Stomach (tissue), 9 donors: Measurements from ENCODE around the gene FRYL. TPM values are rescaled to one million over a fixed set of nuclear protein-coding genes. Genes with fewer than 3 reads are reported as not detected.

Source experiments
- DNase-seq, 2 donors: peaks; one replicate each; pipeline versions ENCODE4 v3.0.0 to v3.0.0-alpha.2; 2013 to 2019
- H3K27ac ChIP-seq, 5 donors: fragments of 200-600 bp in 4 of 5; sonication (generic) in 4 of 5; one replicate each; pipeline ENCODE4 v1.5.1; 2013 to 2019; ENCODE audit warnings: mild to moderate bottlenecking in 1 of 5, moderate library complexity in 1 of 5
- H3K27me3 ChIP-seq, 3 donors: fragments of 200-600 bp; sonication (generic); one replicate each; pipeline ENCODE4 v1.5.1; 2017 to 2019; ENCODE audit warnings: mixed run types in 1 of 3
- H3K36me3 ChIP-seq, 4 donors: fragments of 200-600 bp; sonication (generic); 1 replicate in 3 of 4; 2 replicates in 1 of 4; pipeline ENCODE4 v1.5.1; 2016 to 2019
- H3K4me1 ChIP-seq, 4 donors: fragments of 200-600 bp; sonication (generic); one replicate each; pipeline ENCODE4 v1.5.1; 2016 to 2019
- H3K4me3 ChIP-seq, 4 donors: fragments of 200-600 bp; sonication (generic) in 3 of 4; one replicate each; pipeline ENCODE4 v1.5.1; 2016 to 2019; ENCODE audit warnings: mild to moderate bottlenecking in 1 of 4
- H3K9me3 ChIP-seq, 4 donors: fragments of 200-600 bp; sonication (generic); one replicate each; pipeline ENCODE4 v1.5.1; 2016 to 2019
- CTCF ChIP-seq, 7 experiments: fragments of 450-650 bp in 4 of 7; fragments of 200-600 bp in 3 of 7; sonication (generic) in 3 of 7; IDR thresholded peaks; one replicate each; pipeline ENCODE4 v1.5.1; 2016 to 2019; ENCODE audit warnings: antibody characterized with exemption in 7 of 7, control low read depth in 2 of 7, mild to moderate bottlenecking in 1 of 7
- EP300 ChIP-seq: sonication (generic); formaldehyde crosslinking; IDR thresholded peaks from one replicate; pipeline ENCODE4 v1.6.1; 2017; ENCODE audit warnings: antibody characterized with exemption
- POLR2A ChIP-seq, 4 donors: fragments of 450-650 bp; IDR thresholded peaks; one replicate each; pipeline ENCODE4 v1.6.1; 2016; ENCODE audit warnings: antibody characterized with exemption in 4 of 4, control low read depth in 2 of 4, mild to moderate bottlenecking in 1 of 4, moderate library complexity in 1 of 4
- POLR2AphosphoS5 ChIP-seq, 3 donors: sonication (generic); formaldehyde crosslinking; IDR thresholded peaks; one replicate each; pipeline ENCODE4 v1.6.1; 2016; ENCODE audit warnings: antibody characterized with exemption in 3 of 3
- WGBS, 5 donors: extraction: QIAGEN DNeasy Blood & Tissue Kit in 3 of 5; methylation state at CpG; one replicate each; pipeline versions ENCODE4 v1.1.5 to v1.1.7; 2013 to 2018; 5-methylcytosine and 5-hydroxymethylcytosine counted together
- intact Hi-C: fragments of 100-400 bp; cut with DNase I; formaldehyde crosslinking; loops from one replicate; pipeline ENCODE4 v1.15.1; 2023; ENCODE audit warnings: low total_unique reads
- polyA plus RNA-seq, 3 donors: library from polyadenylated mRNA; stranded (reverse); fragments of 200-250 nt; gene quantifications; one replicate each; pipeline ENCODE4 v1.2.3, GENCODE V29; 2013
- total RNA-seq, 5 donors: library from RNA; depleted of rRNA; stranded (reverse); fragments of >200 nt; gene quantifications; one replicate each; pipeline versions ENCODE4 v1.1.0 to v1.2.3, GENCODE V29; 2014 to 2016
- donor health status: healthy with polysubstance abuse.
- donor health status: Bipolar disorder and iron deficiency.
- donor health status: healthy.

Gene FRYL
- total and polyA plus RNA-seq, 8 donors, result 6.4 to 697 (median 67.0) TPM

GRCh38 chr4:48635310-48635709, 144.8 kb downstream of the FRYL start:
- TF ChIP-seq POLR2AphosphoS5 (IDR thresholded peaks at IDR 0.05) (no peak), CTCF (IDR thresholded peaks at IDR 0.05) (no peak), POLR2A (IDR thresholded peaks at IDR 0.05) (no peak), EP300 (no peak)
- intact Hi-C loops, result no loop called here
- Histone ChIP-seq H3K36me3 (no peaks in the 10 kb centered on the region), H3K27ac (no peak overlapping the region), H3K4me1 (peaks cover 0 to 32% (median 9%) of the 10 kb centered on the region in 4 donors), H3K9me3 (no peaks in the 10 kb centered on the region), H3K27me3 (no peaks in the 10 kb centered on the region), H3K4me3 (no peak overlapping the region)
- 81 to 91% (median 84%) methylated on average over 3 of the region's 3 CpGs for WGBS, 5 donors
- DNase-seq, result no peak

GRCh38 chr4:48634688-48635308, 145.3 kb downstream of the FRYL start:
- Histone ChIP-seq H3K27ac (no peak overlapping the region), H3K9me3 (no peaks in the 10 kb centered on the region), H3K4me1 (peaks cover 0 to 29% (median 6%) of the 10 kb centered on the region in 4 donors), H3K27me3 (no peaks in the 10 kb centered on the region), H3K36me3 (no peaks in the 10 kb centered on the region), H3K4me3 (no peak overlapping the region)
- intact Hi-C loops, result no loop called here
- TF ChIP-seq POLR2A (IDR thresholded peaks at IDR 0.05) (no peak), POLR2AphosphoS5 (IDR thresholded peaks at IDR 0.05) (no peak), CTCF (IDR thresholded peaks at IDR 0.05) (no peak), EP300 (no peak)
- DNase-seq, result no peak
- WGBS, 5 donors, result 71 to 83% (median 77%) methylated on average over 2 of the region's 2 CpGs

- Histone ChIP-seq H3K4me3 (no peak overlapping the region), H3K9me3 (no peaks in the 10 kb centered on the region), H3K27ac (no peak overlapping the region), H3K27me3 (no peaks in the 10 kb centered on the region), H3K4me1 (peaks cover 0 to 27% (median 6%) of the 10 kb centered on the region in 4 donors), H3K36me3 (no peaks in the 10 kb centered on the region)
- 95 to 100% (median 97%) methylated on average over 1 of the region's 1 CpG for WGBS, 5 donors
- intact Hi-C loops, result no loop called here
- no peak for DNase-seq
- TF ChIP-seq CTCF (IDR thresholded peaks at IDR 0.05) (no peak), EP300 (no peak), POLR2A (IDR thresholded peaks at IDR 0.05) (no peak), POLR2AphosphoS5 (IDR thresholded peaks at IDR 0.05) (no peak)
Observed at GRCh38 chr4:48633657-48634056, 146.4 kb downstream of the FRYL start.

GRCh38 chr4:48629458-48629857, 150.6 kb downstream of the FRYL start:
- TF ChIP-seq POLR2A (IDR thresholded peaks at IDR 0.05) (no peak), CTCF (IDR thresholded peaks at IDR 0.05) (no peak), POLR2AphosphoS5 (IDR thresholded peaks at IDR 0.05) (no peak), EP300 (no peak)
- Histone ChIP-seq H3K36me3 (peaks cover 0 to 7% (median 3%) of the 10 kb centered on the region in 4 donors), H3K4me3 (no peak overlapping the region), H3K9me3 (no peaks in the 10 kb centered on the region), H3K27ac (no peak overlapping the region), H3K27me3 (no peaks in the 10 kb centered on the region), H3K4me1 (no peaks in the 10 kb centered on the region)
- intact Hi-C loops, result no loop called here
- DNase-seq, result no peak
- whole genome bisulfite sequencing, 5 donors, result 91 to 97% (median 95%) methylated on average over 2 of the region's 2 CpGs
